ENCODE measurements around the gene FOXK1. TPM values are rescaled to one million over a fixed set of nuclear protein-coding genes. Genes with fewer than 3 reads are reported as not detected.

Gene FOXK1
- total RNA-seq, 1 donor from 2014 or later = 53.6 TPM

- DNase-seq (ENCODE audit: low read depth) (no peak), FAIRE-seq (no peak)
- TF ChIP-seq EZH2 (IDR thresholded peaks at IDR 0.05; ENCODE audit: insufficient read depth, low read length) = no peak
- TF ChIP-seq, protein P1, sequence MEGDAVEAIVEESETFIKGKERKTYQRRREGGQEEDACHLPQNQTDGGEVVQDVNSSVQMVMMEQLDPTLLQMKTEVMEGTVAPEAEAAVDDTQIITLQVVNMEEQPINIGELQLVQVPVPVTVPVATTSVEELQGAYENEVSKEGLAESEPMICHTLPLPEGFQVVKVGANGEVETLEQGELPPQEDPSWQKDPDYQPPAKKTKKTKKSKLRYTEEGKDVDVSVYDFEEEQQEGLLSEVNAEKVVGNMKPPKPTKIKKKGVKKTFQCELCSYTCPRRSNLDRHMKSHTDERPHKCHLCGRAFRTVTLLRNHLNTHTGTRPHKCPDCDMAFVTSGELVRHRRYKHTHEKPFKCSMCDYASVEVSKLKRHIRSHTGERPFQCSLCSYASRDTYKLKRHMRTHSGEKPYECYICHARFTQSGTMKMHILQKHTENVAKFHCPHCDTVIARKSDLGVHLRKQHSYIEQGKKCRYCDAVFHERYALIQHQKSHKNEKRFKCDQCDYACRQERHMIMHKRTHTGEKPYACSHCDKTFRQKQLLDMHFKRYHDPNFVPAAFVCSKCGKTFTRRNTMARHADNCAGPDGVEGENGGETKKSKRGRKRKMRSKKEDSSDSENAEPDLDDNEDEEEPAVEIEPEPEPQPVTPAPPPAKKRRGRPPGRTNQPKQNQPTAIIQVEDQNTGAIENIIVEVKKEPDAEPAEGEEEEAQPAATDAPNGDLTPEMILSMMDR (IDR thresholded peaks at IDR 0.05; ENCODE audit: insufficient read depth, low read depth, low read length) = no peak
- Histone ChIP-seq H3K27ac (ENCODE audit: low read depth, low read length) (no peak overlapping the region), H3K36me3 (ENCODE audit: insufficient read depth, low read length) (no peaks in the 10 kb centered on the region), H3K4me1 (ENCODE audit: insufficient read depth, low read length) (peaks cover 14% of the 10 kb centered on the region), H2AFZ (ENCODE audit: low read depth, low read length) (no peak overlapping the region), H3K27me3 (ENCODE audit: insufficient read depth, low read length) (no peaks in the 10 kb centered on the region), H3K4me2 (ENCODE audit: low read length) (no peak overlapping the region), H3K79me2 (ENCODE audit: insufficient read depth, low read length) (no peaks in the 10 kb centered on the region), H3K4me3 (ENCODE audit: insufficient read depth, low read depth, low read length) (no peak overlapping the region), H4K20me1 (ENCODE audit: insufficient read depth, low read length) (peaks cover 8% of the 10 kb centered on the region), H3K9ac (ENCODE audit: low read length) (no peak overlapping the region), H3K9me3 (ENCODE audit: insufficient read depth, low read depth, low read length) (no peaks in the 10 kb centered on the region)
- Mint-ChIP-seq H3K27me3 (ENCODE audit: low read depth, unreplicated experiment) (no peaks in the 10 kb centered on the region), H3K9me3 (ENCODE audit: unreplicated experiment) (no peaks in the 10 kb centered on the region), H3K36me3 (ENCODE audit: low read depth, unreplicated experiment) (peaks cover 21% of the 10 kb centered on the region), H3K4me1 (ENCODE audit: low read depth, unreplicated experiment) (peaks cover 12% of the 10 kb centered on the region), H3K27ac (ENCODE audit: unreplicated experiment) (no peak overlapping the region), H3K4me3 (ENCODE audit: unreplicated experiment) (no peak overlapping the region)
Observed at GRCh38 chr7:4790516-4790991, 108.5 kb downstream of the FOXK1 start.

- Histone ChIP-seq H3K9me3 (ENCODE audit: insufficient read depth, low read depth, low read length) (no peaks in the 10 kb centered on the region), H3K4me3 (ENCODE audit: insufficient read depth, low read depth, low read length) (no peak overlapping the region), H4K20me1 (ENCODE audit: insufficient read depth, low read length) (peaks cover 8% of the 10 kb centered on the region), H3K27me3 (ENCODE audit: insufficient read depth, low read length) (no peaks in the 10 kb centered on the region), H3K36me3 (ENCODE audit: insufficient read depth, low read length) (no peaks in the 10 kb centered on the region), H3K9ac (ENCODE audit: low read length) (no peak overlapping the region), H3K4me1 (ENCODE audit: insufficient read depth, low read length) (peaks cover 14% of the 10 kb centered on the region), H2AFZ (ENCODE audit: low read depth, low read length) (no peak overlapping the region), H3K27ac (ENCODE audit: low read depth, low read length) (no peak overlapping the region), H3K4me2 (ENCODE audit: low read length) (no peak overlapping the region), H3K79me2 (ENCODE audit: insufficient read depth, low read length) (no peaks in the 10 kb centered on the region)
- Mint-ChIP-seq H3K4me1 (ENCODE audit: low read depth, unreplicated experiment) (peaks cover 12% of the 10 kb centered on the region), H3K36me3 (ENCODE audit: low read depth, unreplicated experiment) (peaks cover 18% of the 10 kb centered on the region), H3K27me3 (ENCODE audit: low read depth, unreplicated experiment) (no peaks in the 10 kb centered on the region), H3K9me3 (ENCODE audit: unreplicated experiment) (no peaks in the 10 kb centered on the region), H3K4me3 (ENCODE audit: unreplicated experiment) (no peak overlapping the region), H3K27ac (ENCODE audit: unreplicated experiment) (no peak overlapping the region)
- TF ChIP-seq, protein P1 (IDR thresholded peaks at IDR 0.05; ENCODE audit: insufficient read depth, low read depth, low read length) = no peak
- no peak for TF ChIP-seq EZH2 (IDR thresholded peaks at IDR 0.05; ENCODE audit: insufficient read depth, low read length)
- DNase-seq (ENCODE audit: low read depth) (no peak), FAIRE-seq (no peak)
Observed at GRCh38 chr7:4791101-4791737, 109.1 kb downstream of the FOXK1 start.
